Right lobe of liver (tissue), 6 donors: ENCODE data around the gene PAX6. TPM values are rescaled to one million over a fixed set of nuclear protein-coding genes. Genes with fewer than 3 reads are reported as not detected.
"Not testable (repeated sequence)": the region's sequence is repeated elsewhere in the genome, so short reads cannot be mapped to it uniquely, and the experiment has no call there.

Experiments
- ATAC-seq, 4 donors: fragments of 200-7000 bp; cut with Tn5 transposase; one replicate each; pipeline ENCODE4 v1.9.1; 2020; ENCODE audit warnings: mild to moderate bottlenecking in 4 of 4, moderate library complexity in 4 of 4
- DNase-seq, 3 donors: peaks; one replicate each; pipeline ENCODE4 v3.0.0-alpha.2; 2020
- H3K27ac ChIP-seq, 3 donors: fragments of 200-600 bp; one replicate each; pipeline ENCODE4 v1.8.0; 2022
- H3K27me3 ChIP-seq, 2 donors: fragments of 200-600 bp; one replicate each; pipeline ENCODE4 v1.8.0; 2022
- H3K36me3 ChIP-seq, 4 donors: fragments of 200-600 bp; sonication (generic) in 1 of 4; one replicate each; pipeline versions ENCODE4 v1.5.1 to v1.8.0; 2017 to 2022; ENCODE audit warnings: control low read depth in 1 of 4
- H3K4me1 ChIP-seq, 4 donors: fragments of 200-600 bp; sonication (generic) in 1 of 4; one replicate each; pipeline versions ENCODE4 v1.5.1 to v1.8.0; 2017 to 2022; ENCODE audit warnings: control low read depth in 1 of 4
- H3K4me3 ChIP-seq, 3 donors: fragments of 200-600 bp; one replicate each; pipeline ENCODE4 v1.8.0; 2022
- H3K9me3 ChIP-seq, 4 donors: fragments of 200-600 bp; sonication (generic) in 1 of 4; one replicate each; pipeline versions ENCODE4 v1.5.1 to v1.8.0; 2017 to 2022; ENCODE audit warnings: control low read depth in 1 of 4
- POLR2A ChIP-seq: fragments of 450-650 bp; IDR thresholded peaks from one replicate; pipeline ENCODE4 v1.6.1; 2017; ENCODE audit warnings: antibody characterized with exemption, mild to moderate bottlenecking
- WGBS: methylation state at CpG from one replicate; pipeline ENCODE4 v1.1.6; 2018; ENCODE audit warnings: low coverage, low lambda C conversion rate; ENCODE audit not compliant: insufficient coverage; ENCODE audit errors: missing lambda C conversion rate; 5-methylcytosine and 5-hydroxymethylcytosine counted together
- intact Hi-C, 2 donors: fragments of 100-400 bp; cut with DNase I; formaldehyde crosslinking; loops; one replicate each; pipeline versions ENCODE4 v1.11.2 to v1.14.1; 2022
- total RNA-seq, 6 experiments: library from RNA; depleted of rRNA in 2 of 6; stranded (reverse); fragments of >200 nt in 2 of 6; fragmentation: NEBNext Ultra II Directional in 3 of 6; extraction: Animal tissue kit (Norgen Biotek cat#: 25700) in 3 of 6; gene quantifications; one replicate each; pipeline versions ENCODE4 v1.1.0 to v1.2.4, GENCODE V29; 2016 to 2023
- TF ChIP-seq, protein P1 (sequence below), 4 donors: fragments of 200-600 bp in 3 of 4; fragments of 450-650 bp in 1 of 4; IDR thresholded peaks; one replicate each; pipeline versions ENCODE4 v1.5.1 to v1.8.0; 2016 to 2022; ENCODE audit warnings: antibody characterized with exemption in 4 of 4, mild to moderate bottlenecking in 2 of 4
- donor health status: DM: no; HTN: yes; CAD: no.
- donor health status: DM: no; HTN: no; CAD: no.
- donor health status: DM: no; HTN: no; CAD: no.
- donor health status: DM: no; HTN: yes; CAD: no.
- donor health status: DM: no; HTN: yes; CAD: no.

Gene PAX6
- total RNA-seq, 6 experiments from 2014 or later, result not detected

DNA sequence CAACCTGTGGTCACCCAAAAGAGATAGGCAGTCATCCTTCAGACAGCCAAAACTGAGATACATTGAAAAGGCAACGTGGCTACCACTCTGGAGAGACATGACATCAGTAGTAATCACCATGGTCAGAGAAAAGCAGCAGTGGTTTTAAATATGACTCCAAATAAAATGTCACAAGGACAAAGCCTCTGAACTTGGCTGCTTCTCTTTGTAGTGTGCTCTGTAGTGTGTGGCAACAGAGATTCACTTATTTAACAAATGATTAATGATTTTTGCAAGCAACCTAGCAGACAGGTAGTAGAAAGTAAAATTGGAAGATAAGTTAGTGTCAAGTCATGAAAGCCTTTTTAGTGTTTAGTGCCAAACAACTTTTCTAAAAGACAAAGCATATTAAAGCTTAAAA lies 63.5 kb downstream of the PAX6 start:
- intact Hi-C loops, result no loop called here
- ATAC-seq (peak in 1 of 4 donors; percentile 33), DNase-seq (no peak)
- no peaks in the 10 kb centered on the region for H3K36me3 ChIP-seq
- H3K4me1 ChIP-seq, result no peaks in the 10 kb centered on the region
- TF ChIP-seq, protein P1, sequence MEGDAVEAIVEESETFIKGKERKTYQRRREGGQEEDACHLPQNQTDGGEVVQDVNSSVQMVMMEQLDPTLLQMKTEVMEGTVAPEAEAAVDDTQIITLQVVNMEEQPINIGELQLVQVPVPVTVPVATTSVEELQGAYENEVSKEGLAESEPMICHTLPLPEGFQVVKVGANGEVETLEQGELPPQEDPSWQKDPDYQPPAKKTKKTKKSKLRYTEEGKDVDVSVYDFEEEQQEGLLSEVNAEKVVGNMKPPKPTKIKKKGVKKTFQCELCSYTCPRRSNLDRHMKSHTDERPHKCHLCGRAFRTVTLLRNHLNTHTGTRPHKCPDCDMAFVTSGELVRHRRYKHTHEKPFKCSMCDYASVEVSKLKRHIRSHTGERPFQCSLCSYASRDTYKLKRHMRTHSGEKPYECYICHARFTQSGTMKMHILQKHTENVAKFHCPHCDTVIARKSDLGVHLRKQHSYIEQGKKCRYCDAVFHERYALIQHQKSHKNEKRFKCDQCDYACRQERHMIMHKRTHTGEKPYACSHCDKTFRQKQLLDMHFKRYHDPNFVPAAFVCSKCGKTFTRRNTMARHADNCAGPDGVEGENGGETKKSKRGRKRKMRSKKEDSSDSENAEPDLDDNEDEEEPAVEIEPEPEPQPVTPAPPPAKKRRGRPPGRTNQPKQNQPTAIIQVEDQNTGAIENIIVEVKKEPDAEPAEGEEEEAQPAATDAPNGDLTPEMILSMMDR (IDR thresholded peaks at IDR 0.05), result no peak
- no peak for TF ChIP-seq POLR2A
- no peaks in the 10 kb centered on the region for H3K27me3 ChIP-seq
- WGBS, result 10% methylated on average over 1 of the region's 1 CpG
- H3K9me3 ChIP-seq, result no peaks in the 10 kb centered on the region
- no peak overlapping the region for H3K4me3 ChIP-seq
- no peak overlapping the region for H3K27ac ChIP-seq

- H3K27me3 ChIP-seq, H3K4me3 ChIP-seq, H3K9me3 ChIP-seq, H3K27ac ChIP-seq, ATAC-seq, intact Hi-C loops, H3K4me1 ChIP-seq, H3K36me3 ChIP-seq, DNase-seq: not testable (repeated sequence)
- whole genome bisulfite sequencing, result 97% methylated on average over 12 of the region's 26 CpGs
These were observed 70.3 kb downstream of the PAX6 start for GRCh38 chr11:31740731-31741368.

GRCh38 chr11:31740131-31740530 lies 71.0 kb downstream of the PAX6 start:
- Histone ChIP-seq H3K27ac (no peak overlapping the region), H3K27me3 (no peaks in the 10 kb centered on the region), H3K36me3 (no peaks in the 10 kb centered on the region), H3K9me3 (no peaks in the 10 kb centered on the region), H3K4me1 (no peaks in the 10 kb centered on the region), H3K4me3 (no peak overlapping the region)
- no peak for DNase-seq
- TF ChIP-seq, protein P1 (IDR thresholded peaks at IDR 0.05), result no peak
- no peak for TF ChIP-seq POLR2A
- no peak for ATAC-seq
- WGBS, result 82% methylated on average over 1 of the region's 1 CpG
- intact Hi-C loops, result no loop called here
